ENCODE results near the gene SIX6. TPM values are rescaled to one million over a fixed set of nuclear protein-coding genes. Genes with fewer than 3 reads are reported as not detected.

SIX6 gene
- total and polyA plus RNA-seq, 8 donors: not detected

DNA sequence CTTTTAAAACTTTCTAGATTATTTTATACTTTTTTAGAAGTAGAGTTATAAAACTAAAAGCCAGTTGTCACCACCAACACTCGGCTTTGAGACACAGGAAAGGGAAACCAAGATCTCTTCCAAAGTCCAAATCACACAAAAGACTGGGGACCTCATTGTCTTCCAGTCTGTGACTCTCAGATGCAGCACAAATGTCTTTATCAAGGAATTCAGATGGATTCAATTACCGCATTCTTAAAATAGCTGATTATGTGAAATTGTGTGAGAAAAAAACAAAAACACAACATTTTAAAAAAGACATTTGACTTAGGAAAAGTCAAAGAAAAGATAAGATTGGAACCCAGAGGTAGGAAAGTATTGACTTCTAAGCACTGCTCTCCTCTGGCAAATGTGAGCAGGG is 3.5 kb upstream of the SIX6 start:
- Histone ChIP-seq H3K27me3 (peaks cover 68 to 100% of the 10 kb centered on the region in 2 donors), H3K4me1 (peaks cover 0 to 4% of the 10 kb centered on the region in 2 donors), H3K9me3 (no peaks in the 10 kb centered on the region), H3K27ac (no peak overlapping the region), H3K4me3 (no peak overlapping the region), H3K36me3 (no peaks in the 10 kb centered on the region)
- TF ChIP-seq, protein P1, sequence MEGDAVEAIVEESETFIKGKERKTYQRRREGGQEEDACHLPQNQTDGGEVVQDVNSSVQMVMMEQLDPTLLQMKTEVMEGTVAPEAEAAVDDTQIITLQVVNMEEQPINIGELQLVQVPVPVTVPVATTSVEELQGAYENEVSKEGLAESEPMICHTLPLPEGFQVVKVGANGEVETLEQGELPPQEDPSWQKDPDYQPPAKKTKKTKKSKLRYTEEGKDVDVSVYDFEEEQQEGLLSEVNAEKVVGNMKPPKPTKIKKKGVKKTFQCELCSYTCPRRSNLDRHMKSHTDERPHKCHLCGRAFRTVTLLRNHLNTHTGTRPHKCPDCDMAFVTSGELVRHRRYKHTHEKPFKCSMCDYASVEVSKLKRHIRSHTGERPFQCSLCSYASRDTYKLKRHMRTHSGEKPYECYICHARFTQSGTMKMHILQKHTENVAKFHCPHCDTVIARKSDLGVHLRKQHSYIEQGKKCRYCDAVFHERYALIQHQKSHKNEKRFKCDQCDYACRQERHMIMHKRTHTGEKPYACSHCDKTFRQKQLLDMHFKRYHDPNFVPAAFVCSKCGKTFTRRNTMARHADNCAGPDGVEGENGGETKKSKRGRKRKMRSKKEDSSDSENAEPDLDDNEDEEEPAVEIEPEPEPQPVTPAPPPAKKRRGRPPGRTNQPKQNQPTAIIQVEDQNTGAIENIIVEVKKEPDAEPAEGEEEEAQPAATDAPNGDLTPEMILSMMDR (IDR thresholded peaks at IDR 0.05): no peak
- ATAC-seq (no peak), DNase-seq (no peak)
- intact Hi-C loops (cut with DNase I): no loop called here

DNA sequence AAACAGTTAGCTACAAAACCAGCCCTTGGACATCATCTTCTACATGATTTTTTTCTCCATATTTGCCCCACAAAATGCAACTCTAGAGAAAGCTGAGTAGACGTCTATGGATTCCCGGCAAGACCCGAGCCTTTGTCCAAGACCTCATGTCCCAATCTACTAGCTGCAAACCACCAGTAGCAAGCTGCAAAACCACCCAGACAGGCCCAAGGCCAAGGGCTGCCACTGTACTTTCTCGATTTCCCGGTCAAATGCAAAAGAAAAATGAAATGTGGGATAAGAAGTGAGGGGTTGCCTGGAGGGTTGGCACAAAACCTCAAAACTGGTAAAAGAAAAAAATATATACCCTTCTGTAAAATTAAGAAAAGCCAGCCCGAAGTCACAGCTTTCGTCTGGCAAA is 2.9 kb upstream of the SIX6 start:
- TF ChIP-seq, protein P1 (IDR thresholded peaks at IDR 0.05): no peak

DNA sequence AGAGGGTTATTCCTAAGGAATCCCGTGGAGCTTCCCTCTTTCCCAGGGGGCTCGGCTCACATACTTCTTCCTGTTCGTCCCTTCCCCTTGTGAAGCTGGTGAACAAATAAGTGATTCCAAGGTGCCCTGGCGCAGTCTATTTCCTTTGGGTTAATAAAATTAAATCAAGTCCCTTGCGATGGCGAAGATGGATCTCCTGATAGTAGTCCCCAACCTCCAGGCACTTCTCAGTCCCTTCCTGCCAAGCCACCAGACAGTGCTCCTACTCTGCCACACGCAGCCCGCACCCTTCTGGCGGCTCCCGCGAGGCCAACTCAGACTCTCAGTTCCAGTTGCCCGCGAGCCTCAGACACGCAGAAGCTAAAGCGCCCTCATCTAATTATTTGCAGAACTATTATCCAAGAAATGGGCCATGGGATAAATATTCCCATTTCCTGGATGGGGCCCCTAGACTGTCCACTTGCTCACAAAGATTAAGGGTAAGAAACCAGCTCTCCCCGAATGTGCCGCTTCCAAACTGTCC is 2.4 kb upstream of the SIX6 start:
- ATAC-seq: no peak
- intact Hi-C loops (cut with DNase I): no loop called here

More for the DNA sequence above, 2.9 kb upstream of the SIX6 start:
- Histone ChIP-seq H3K4me1 (peaks cover 4 to 5% of the 10 kb centered on the region in 2 donors), H3K36me3 (no peaks in the 10 kb centered on the region), H3K27me3 (peaks cover 74 to 100% of the 10 kb centered on the region in 2 donors), H3K9me3 (no peaks in the 10 kb centered on the region), H3K27ac (no peak overlapping the region), H3K4me3 (no peak overlapping the region)
- DNase-seq (no peak), ATAC-seq (no peak)
- intact Hi-C loops (cut with DNase I): no loop called here

DNA sequence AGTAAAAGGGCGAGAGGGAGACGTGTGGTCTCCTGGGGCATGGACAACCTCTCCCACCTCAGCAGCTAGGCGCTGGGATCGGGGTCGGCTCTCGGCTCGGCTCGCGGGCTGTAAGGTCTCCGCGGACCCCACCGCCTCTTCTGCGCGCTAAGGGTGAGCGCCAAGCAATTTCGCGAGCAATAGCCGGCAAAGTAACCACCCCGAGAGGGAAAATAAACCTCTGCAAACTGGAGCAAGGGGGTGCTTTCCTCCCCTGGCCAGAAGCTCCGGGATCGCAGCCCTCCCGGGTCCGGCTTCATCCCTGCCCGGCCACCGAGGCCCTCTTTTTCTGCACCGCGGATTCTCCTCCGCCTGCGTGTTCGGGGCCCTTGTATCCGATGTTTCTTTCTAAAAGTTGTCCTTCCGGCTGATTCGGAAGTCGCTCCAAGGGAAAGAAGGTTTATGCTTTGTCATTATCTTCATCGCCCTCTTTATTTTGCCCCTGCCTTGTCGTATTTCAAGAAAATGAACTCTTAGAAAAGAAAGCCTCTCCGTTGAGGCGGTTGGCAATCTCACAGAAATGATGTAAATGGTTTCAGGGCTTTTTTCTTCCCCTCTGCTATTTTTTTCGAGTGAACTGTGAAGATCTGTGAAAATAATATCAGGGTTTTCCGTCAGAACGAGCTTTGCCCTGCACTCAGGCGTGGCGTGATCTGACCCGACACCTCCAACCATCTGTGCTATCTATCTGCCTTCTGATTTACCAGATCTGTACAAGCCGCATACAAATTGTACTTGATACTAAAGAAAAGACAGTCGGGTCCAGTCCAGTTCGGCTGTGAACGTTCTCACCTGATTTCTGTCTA is 1.7 kb upstream of the SIX6 start:
- Histone ChIP-seq H3K36me3 (no peaks in the 10 kb centered on the region), H3K4me3 (no peak overlapping the region), H3K27ac (no peak overlapping the region), H3K27me3 (peaks cover 86 to 100% of the 10 kb centered on the region in 2 donors), H3K4me1 (peaks cover 4 to 10% of the 10 kb centered on the region in 2 donors), H3K9me3 (no peaks in the 10 kb centered on the region)
- DNase-seq: no peak
- no peak for ATAC-seq
- TF ChIP-seq, protein P1 (IDR thresholded peaks at IDR 0.05): no peak
- intact Hi-C loops (cut with DNase I): no loop called here

More for the DNA sequence above, 2.4 kb upstream of the SIX6 start:
- TF ChIP-seq, protein P1 (IDR thresholded peaks at IDR 0.05): no peak
- H3K4me1 ChIP-seq: peaks cover 4 to 10% of the 10 kb centered on the region in 2 donors
- peaks cover 79 to 100% of the 10 kb centered on the region in 2 donors for H3K27me3 ChIP-seq
- H3K4me3 ChIP-seq: no peak overlapping the region
- no peak for DNase-seq
- H3K27ac ChIP-seq: no peak overlapping the region
- H3K36me3 ChIP-seq: no peaks in the 10 kb centered on the region
- no peaks in the 10 kb centered on the region for H3K9me3 ChIP-seq

DNA sequence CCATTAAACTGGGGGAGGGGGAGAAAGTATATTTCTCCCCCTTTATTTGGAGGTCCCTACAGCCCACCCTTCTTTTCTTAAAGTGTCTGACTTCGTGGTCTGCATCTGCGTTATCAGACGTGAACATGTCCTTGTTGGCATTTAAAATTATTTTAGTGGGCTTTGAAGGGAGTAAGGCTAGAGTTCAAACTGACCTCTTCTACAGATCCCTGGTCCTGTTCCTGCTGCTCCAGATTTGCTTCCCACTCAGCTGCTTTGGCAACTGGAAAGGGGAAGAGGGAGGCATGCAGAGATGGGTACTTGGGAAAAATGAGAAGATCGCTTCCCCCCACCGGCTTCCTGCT is 611 bp upstream of the SIX6 start:
- ATAC-seq: no peak
- TF ChIP-seq, protein P1 (IDR thresholded peaks at IDR 0.05): no peak
- H3K27ac ChIP-seq: no peak overlapping the region

More for the DNA sequence above, 611 bp upstream of the SIX6 start:
- H3K27me3 ChIP-seq: peaks cover 97 to 100% of the 10 kb centered on the region in 2 donors
- intact Hi-C loops (cut with DNase I): no loop called here
- no peak overlapping the region for H3K4me3 ChIP-seq
- peaks cover 4 to 10% of the 10 kb centered on the region in 2 donors for H3K4me1 ChIP-seq
- no peak for DNase-seq
- H3K9me3 ChIP-seq: no peaks in the 10 kb centered on the region
- H3K36me3 ChIP-seq: no peaks in the 10 kb centered on the region
